Stimulated activated CD4-positive, alpha-beta T cell treated with anti-CD3 and anti-CD28 coated beads, Interleukin-4, amount 100 ng/mL, for 24 hours (primary cell): ENCODE data around the gene KRTAP3-1.
"Not testable (repeated sequence)": the region's sequence is repeated elsewhere in the genome, so short reads cannot be mapped to it uniquely, and the experiment has no call there.

Source experiments
- DNase-seq: peaks from one replicate; pipeline ENCODE4 v3.0.0-alpha.2; 2020

KRTAP3-1 gene

GRCh38 chr17:41013606-41014005, 4.7 kb upstream of the KRTAP3-1 start:
- DNase-seq, result no peak

- no peak for DNase-seq
Measured at GRCh38 chr17:41013181-41013580, 4.3 kb upstream of the KRTAP3-1 start.

- DNase-seq, result no peak
Measured at GRCh38 chr17:41012326-41013120, 3.6 kb upstream of the KRTAP3-1 start.

- DNase-seq, result no peak
Measured at GRCh38 chr17:41010441-41010840, 1.5 kb upstream of the KRTAP3-1 start.

- no peak for DNase-seq
Measured at GRCh38 chr17:41009936-41010335, 1.0 kb upstream of the KRTAP3-1 start.

GRCh38 chr17:41009301-41009760, 403 bp upstream of the KRTAP3-1 start:
- no peak for DNase-seq

- no peak for DNase-seq
Measured at GRCh38 chr17:41004397-41004796, 4.5 kb downstream of the KRTAP3-1 start.

GRCh38 chr17:41003926-41004325, 5.0 kb downstream of the KRTAP3-1 start:
- no peak for DNase-seq

- DNase-seq, result no peak
Measured at GRCh38 chr17:41002814-41003213, 6.1 kb downstream of the KRTAP3-1 start.

GRCh38 chr17:41001795-41002194, 7.1 kb downstream of the KRTAP3-1 start:
- no peak for DNase-seq

GRCh38 chr17:40999563-40999962, 9.4 kb downstream of the KRTAP3-1 start, which contains the start of gene KRTAP3-2:
Gene KRTAP3-2 (minus strand): TSS chr17:40999906. CDS start chr17:40999853, 53 bp downstream.
- DNase-seq, result not testable (repeated sequence)

- no peak for DNase-seq
Measured at GRCh38 chr17:40997361-40997760, 11.6 kb downstream of the KRTAP3-1 start.

GRCh38 chr17:40996829-40997228, 12.1 kb downstream of the KRTAP3-1 start:
- DNase-seq, result no peak

- DNase-seq, result no peak
Measured at GRCh38 chr17:40995116-40995515, 13.8 kb downstream of the KRTAP3-1 start.

GRCh38 chr17:40993839-40994238, 15.1 kb downstream of the KRTAP3-1 start, which contains the start of gene KRTAP3-3:
Gene KRTAP3-3 (minus strand): TSS chr17:40994164. CDS start chr17:40994097, 67 bp downstream.
- no peak for DNase-seq

GRCh38 chr17:40993084-40993483, 15.8 kb downstream of the KRTAP3-1 start:
- DNase-seq, result no peak

- DNase-seq, result no peak
Measured at GRCh38 chr17:40992666-40993065, 16.3 kb downstream of the KRTAP3-1 start.

GRCh38 chr17:40986920-40987319, 22.0 kb downstream of the KRTAP3-1 start:
- DNase-seq, result no peak

GRCh38 chr17:40984226-40984625, 24.7 kb downstream of the KRTAP3-1 start, which contains the start of gene KRT40:
Gene KRT40 (minus strand): TSS chr17:40984326. CDS start chr17:40984273, 53 bp downstream.
- DNase-seq, result no peak

GRCh38 chr17:40981115-40981514, 27.8 kb downstream of the KRTAP3-1 start:
- no peak for DNase-seq

- DNase-seq, result no peak
Measured at GRCh38 chr17:40980596-40980995, 28.3 kb downstream of the KRTAP3-1 start.

GRCh38 chr17:40980117-40980516, 28.8 kb downstream of the KRTAP3-1 start:
- DNase-seq, result no peak

GRCh38 chr17:40978575-40979151, 30.3 kb downstream of the KRTAP3-1 start:
- DNase-seq, result no peak

- no peak for DNase-seq
Measured at GRCh38 chr17:40975516-40975915, 33.4 kb downstream of the KRTAP3-1 start.
